MG63 (cell line): ENCODE data around the gene PRPF19. TPM values are rescaled to one million over a fixed set of nuclear protein-coding genes. Genes with fewer than 3 reads are reported as not detected.
A peak's percentile ranks its signal among the peaks of the same experiment; 100 is the strongest.

Experiments used
- DNase-seq: peaks from one replicate; pipeline ENCODE4 v3.0.0-alpha.2; 2020
- H3K27me3 ChIP-seq: fragments of 250-450 bp; sonication (Bioruptor Pico); 2 replicates; pipeline ENCODE4 v1.5.1; 2020; ENCODE audit warnings: mild to moderate bottlenecking, moderate library complexity
- H3K36me3 ChIP-seq: fragments of 250-450 bp; sonication (Bioruptor Pico); 2 replicates; pipeline ENCODE4 v1.5.1; 2020; ENCODE audit warnings: mild to moderate bottlenecking, moderate library complexity
- H3K4me3 ChIP-seq: fragments of 250-450 bp; sonication (Bioruptor Pico); 2 replicates; pipeline ENCODE4 v1.5.1; 2020; ENCODE audit warnings: mild to moderate bottlenecking, moderate library complexity
- H3K9me3 ChIP-seq: fragments of 250-450 bp; sonication (Bioruptor Pico); 2 replicates; pipeline ENCODE4 v1.5.1; 2020; ENCODE audit warnings: mild to moderate bottlenecking, moderate library complexity
- total RNA-seq: library from RNA; depleted of rRNA; stranded (reverse); fragments of >200 nt; shearing (Covaris generic); gene quantifications from 2 replicates; pipeline ENCODE4 v1.2.3, GENCODE V29; 2014; ENCODE audit warnings: low replicate concordance; rRNA removed

Gene PRPF19
- total RNA-seq, 1 experiment from 2014 or later, result 98.0 TPM

GRCh38 chr11:60851327-60852104 lies 54.9 kb downstream of the PRPF19 start:
- H3K27me3 ChIP-seq, result no peaks in the 10 kb centered on the region
- H3K4me3 ChIP-seq, result no peak overlapping the region
- H3K36me3 ChIP-seq, result peaks cover 25% of the 10 kb centered on the region
- DNase-seq, result no peak
- no peaks in the 10 kb centered on the region for H3K9me3 ChIP-seq

- H3K36me3 ChIP-seq, result peaks cover 33% of the 10 kb centered on the region
- DNase-seq, result no peak
- no peaks in the 10 kb centered on the region for H3K9me3 ChIP-seq
- no peaks in the 10 kb centered on the region for H3K27me3 ChIP-seq
- no peak overlapping the region for H3K4me3 ChIP-seq
These were observed 56.5 kb downstream of the PRPF19 start for GRCh38 chr11:60849641-60850520.

GRCh38 chr11:60848714-60849151 lies 57.7 kb downstream of the PRPF19 start:
- Histone ChIP-seq H3K27me3 (no peaks in the 10 kb centered on the region), H3K9me3 (no peaks in the 10 kb centered on the region), H3K36me3 (peaks cover 40% of the 10 kb centered on the region), H3K4me3 (no peak overlapping the region)
- DNase-seq, result no peak

- DNase-seq, result no peak
- peaks cover 40% of the 10 kb centered on the region for H3K36me3 ChIP-seq
- H3K4me3 ChIP-seq, result no peak overlapping the region
These were observed 58.5 kb downstream of the PRPF19 start for GRCh38 chr11:60847896-60848295.

GRCh38 chr11:60847281-60847680 lies 59.1 kb downstream of the PRPF19 start:
- H3K9me3 ChIP-seq, result no peaks in the 10 kb centered on the region
- H3K4me3 ChIP-seq, result no peak overlapping the region
- DNase-seq, result no peak
- no peaks in the 10 kb centered on the region for H3K27me3 ChIP-seq
- H3K36me3 ChIP-seq, result peaks cover 40% of the 10 kb centered on the region

More at GRCh38 chr11:60847896-60848295, 58.5 kb downstream of the PRPF19 start:
- Histone ChIP-seq H3K9me3 (no peaks in the 10 kb centered on the region), H3K27me3 (no peaks in the 10 kb centered on the region)

GRCh38 chr11:60845338-60845737 lies 61.0 kb downstream of the PRPF19 start:
- Histone ChIP-seq H3K36me3 (peaks cover 42% of the 10 kb centered on the region), H3K9me3 (no peaks in the 10 kb centered on the region), H3K4me3 (no peak overlapping the region), H3K27me3 (no peaks in the 10 kb centered on the region)
- no peak for DNase-seq

GRCh38 chr11:60844870-60845221 lies 61.5 kb downstream of the PRPF19 start:
- Histone ChIP-seq H3K27me3 (no peaks in the 10 kb centered on the region), H3K4me3 (no peak overlapping the region; the same call in 1 of the 2 replicates), H3K9me3 (no peaks in the 10 kb centered on the region), H3K36me3 (peaks cover 42% of the 10 kb centered on the region)
- no peak for DNase-seq

GRCh38 chr11:60844045-60844869 lies 62.1 kb downstream of the PRPF19 start:
- DNase-seq, result peak; percentile 35
- no peaks in the 10 kb centered on the region for H3K27me3 ChIP-seq
- H3K9me3 ChIP-seq, result no peaks in the 10 kb centered on the region
- H3K36me3 ChIP-seq, result peaks cover 38% of the 10 kb centered on the region
- peak overlapping the region; percentile 96 for H3K4me3 ChIP-seq

- H3K9me3 ChIP-seq, result no peaks in the 10 kb centered on the region
- no peaks in the 10 kb centered on the region for H3K27me3 ChIP-seq
- peak overlapping the region; percentile 96 for H3K4me3 ChIP-seq
- peaks cover 25% of the 10 kb centered on the region for H3K36me3 ChIP-seq
- no peak for DNase-seq
These were observed 63.5 kb downstream of the PRPF19 start for GRCh38 chr11:60842668-60843600.

GRCh38 chr11:60841797-60842667 lies 64.4 kb downstream of the PRPF19 start, which contains the start of gene CCDC86:
Gene CCDC86 (plus strand): TSS chr11:60842113. CDS start chr11:60842125, 12 bp downstream.
- no peaks in the 10 kb centered on the region for H3K27me3 ChIP-seq
- H3K9me3 ChIP-seq, result no peaks in the 10 kb centered on the region
- H3K4me3 ChIP-seq, result peak within 1 kb of the TSS; percentile 96
- DNase-seq, result peak; percentile 96
- peaks cover 17% of the 10 kb centered on the region for H3K36me3 ChIP-seq

Other genes with a start within 250 kb of the PRPF19 start
- not detected in 2 replicates for gene MS4A8, start 207.0 kb downstream of the PRPF19 start, total RNA-seq
- gene MS4A18, start 181.9 kb downstream of the PRPF19 start, total RNA-seq, result not detected in 2 replicates
- not detected in 2 replicates for gene MS4A15, start 149.7 kb downstream of the PRPF19 start, total RNA-seq
- not detected in 2 replicates for gene MS4A10, start 121.3 kb downstream of the PRPF19 start, total RNA-seq
- gene CCDC86, start 64.5 kb downstream of the PRPF19 start, total RNA-seq, result 9.7 and 11.4 TPM in 2 replicates
- gene PTGDR2, start 50.6 kb downstream of the PRPF19 start, total RNA-seq, result not detected in 2 replicates
- not detected in 2 replicates for gene ZP1, start 39.0 kb downstream of the PRPF19 start, total RNA-seq
- gene TMEM109, start 7.6 kb upstream of the PRPF19 start, total RNA-seq, result 16.6 and 17.6 TPM in 2 replicates
- 4.8 and 16.3 TPM in 2 replicates for gene TMEM132A, start 17.9 kb upstream of the PRPF19 start, total RNA-seq
- gene SLC15A3, start 45.6 kb upstream of the PRPF19 start, total RNA-seq, result not detected in 2 replicates
- gene CD6, start 65.1 kb upstream of the PRPF19 start, total RNA-seq, result not detected in 2 replicates
- gene CD5, start 195.9 kb upstream of the PRPF19 start, total RNA-seq, result not detected in 2 replicates